GM21529 (cell line): ENCODE measurements around the gene IL25.

Source experiments
- ATAC-seq: cut with Tn5 transposase; IDR thresholded peaks from one replicate; pipeline ENCODE4 v1.9.1; 2021; ENCODE audit not compliant: unreplicated experiment

The IL25 gene

DNA sequence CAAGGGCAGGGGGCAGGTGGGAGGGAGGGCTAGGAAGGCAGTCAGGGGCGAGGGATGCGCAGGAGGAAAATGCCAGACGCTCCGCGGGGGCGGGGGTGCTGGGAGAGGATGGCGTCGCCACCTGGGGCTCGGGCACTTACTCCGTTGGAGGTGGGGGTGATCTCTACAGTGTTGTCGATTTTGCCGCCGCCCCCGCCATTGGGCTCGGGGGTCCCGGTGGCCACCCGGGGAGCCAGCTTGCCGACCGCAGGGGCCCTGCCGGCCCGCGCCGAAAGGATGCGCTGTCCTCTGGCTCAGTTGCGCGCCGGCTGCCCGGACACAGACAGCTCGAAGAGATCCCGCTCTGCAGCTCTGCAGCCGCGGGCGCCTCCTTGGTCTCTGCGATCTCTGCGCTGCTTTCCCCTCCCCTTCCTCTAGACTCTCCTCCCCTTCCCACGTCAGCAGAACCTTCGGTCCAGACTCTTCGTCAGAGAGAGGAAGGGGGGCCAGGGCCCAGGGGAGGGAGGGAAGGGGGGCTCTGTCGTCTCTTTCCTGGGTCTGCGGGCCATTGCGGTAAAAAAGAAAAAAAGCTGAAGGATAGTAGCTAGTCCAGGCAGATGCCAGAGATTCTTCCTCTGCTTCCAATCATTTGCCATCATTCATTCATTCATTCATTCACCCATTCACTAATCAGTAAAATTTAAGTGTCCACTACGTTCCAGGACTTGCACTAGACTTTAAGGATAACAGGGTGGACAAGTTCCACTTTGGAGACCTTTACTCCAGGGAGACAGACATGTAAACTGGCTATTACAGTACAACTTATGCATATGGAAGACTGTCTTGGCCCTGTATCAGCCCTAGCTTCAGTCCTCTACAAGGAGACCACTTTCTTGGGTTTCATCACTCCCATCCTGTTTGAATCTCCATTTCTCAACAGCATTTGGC is 19.8 kb upstream of the IL25 start, which contains the start of gene SLC22A17:
SLC22A17 (minus strand) TSS at position 382 of the 927 bp plus-strand sequence.
- no peak for ATAC-seq

DNA sequence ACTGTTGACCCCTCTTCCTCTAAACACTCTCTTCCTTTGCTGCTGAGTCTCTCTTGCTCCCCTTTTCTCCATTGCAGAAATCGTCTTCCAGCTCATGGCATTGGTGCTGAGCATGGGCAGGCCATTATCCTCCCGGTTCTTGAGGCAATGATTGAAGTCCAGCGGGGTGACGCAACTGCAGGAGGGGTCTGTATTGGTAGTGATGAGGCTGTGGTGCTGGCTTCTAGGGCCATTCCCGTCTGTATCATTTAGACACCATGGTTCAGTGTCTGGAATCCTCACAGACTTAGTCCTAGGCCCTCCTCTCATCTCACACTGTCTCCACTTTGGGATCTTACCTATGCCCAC is 19.2 kb upstream of the IL25 start:
- ATAC-seq = no peak

DNA sequence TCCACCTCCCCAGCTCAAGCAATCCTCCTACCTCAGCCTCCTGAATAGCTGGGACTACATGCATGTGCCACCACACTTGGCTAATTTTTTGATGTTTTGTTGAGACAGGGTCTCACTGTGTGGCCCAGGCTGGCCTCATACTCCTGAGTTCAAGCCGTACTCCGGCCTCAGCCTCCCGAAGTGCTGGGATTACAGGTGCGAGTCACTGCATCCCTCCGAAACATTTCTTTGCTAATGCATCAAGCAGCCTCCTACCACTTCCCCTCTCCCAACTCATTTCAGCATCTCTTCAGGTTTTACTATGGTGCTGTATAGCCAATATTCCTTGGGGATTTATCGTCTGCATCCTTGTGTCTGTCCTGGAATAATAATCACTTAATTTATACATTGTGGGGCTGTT is 17.6 kb upstream of the IL25 start:
- ATAC-seq = no peak

DNA sequence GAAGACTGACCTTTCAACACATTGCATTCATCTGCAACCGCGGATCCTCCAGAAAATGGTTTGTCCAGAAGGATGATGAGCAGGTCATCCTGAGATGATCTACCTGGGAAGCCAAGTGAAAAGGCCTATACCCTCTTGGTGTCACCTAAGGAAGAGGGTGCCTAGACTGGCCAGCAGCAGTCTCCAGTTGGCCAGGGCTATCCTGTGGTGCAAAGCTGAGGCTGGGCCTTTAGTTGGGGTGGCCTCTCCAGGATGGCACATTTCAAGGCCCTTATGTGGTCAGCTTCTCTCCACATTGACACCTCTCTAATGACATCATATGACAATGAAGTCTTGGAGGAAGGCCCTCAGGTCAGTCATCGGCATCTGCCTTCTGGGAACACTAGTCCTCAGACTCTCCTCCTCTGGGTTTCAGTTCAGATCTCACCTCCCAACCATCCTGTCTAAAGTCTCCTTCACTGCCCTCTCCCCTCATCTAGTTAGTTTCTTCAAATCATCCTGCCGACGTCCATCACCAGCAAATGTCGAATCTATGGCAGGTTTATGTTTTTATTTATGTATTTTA is 16.7 kb upstream of the IL25 start:
- ATAC-seq = no peak

DNA sequence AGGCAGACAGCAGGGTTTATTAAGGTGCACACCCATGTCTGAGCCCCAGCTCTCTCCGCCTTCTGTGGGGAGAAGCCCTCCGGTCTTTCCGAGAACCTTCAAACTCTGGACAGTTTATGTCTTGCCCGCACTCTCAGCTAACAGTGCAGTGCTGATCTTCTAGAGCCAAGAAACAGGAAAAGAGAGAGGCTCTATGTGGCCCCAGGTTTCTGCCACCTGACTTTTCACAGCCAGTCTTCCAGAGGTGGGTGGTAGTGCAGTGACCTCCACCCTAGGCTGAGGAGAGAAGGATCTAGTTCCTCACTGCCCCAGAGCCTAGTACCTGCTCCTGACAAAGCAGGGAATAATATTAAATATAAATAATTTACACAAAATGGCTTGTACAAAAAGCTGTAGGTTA is 15.9 kb upstream of the IL25 start:
- ATAC-seq = no peak

DNA sequence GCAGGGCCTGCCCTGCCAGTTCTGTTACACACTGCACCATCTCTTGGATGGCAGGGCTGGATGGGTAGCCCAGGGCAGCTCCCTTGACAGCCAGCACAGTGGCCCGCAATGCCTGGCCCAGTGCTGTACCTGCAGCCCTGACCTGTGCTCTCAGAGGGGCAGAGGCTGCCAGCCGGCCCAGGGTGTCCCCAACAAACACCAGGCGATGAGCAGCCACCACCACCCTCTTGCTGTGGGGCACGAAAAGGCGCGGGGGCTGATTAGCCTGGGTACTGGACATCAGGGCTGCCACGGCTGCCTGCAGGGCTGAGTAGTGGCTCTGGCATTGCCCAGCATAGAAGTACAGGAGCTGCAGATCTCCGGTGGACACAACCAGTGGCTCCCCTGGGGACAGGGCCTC is 15.3 kb upstream of the IL25 start:
- ATAC-seq = no peak

DNA sequence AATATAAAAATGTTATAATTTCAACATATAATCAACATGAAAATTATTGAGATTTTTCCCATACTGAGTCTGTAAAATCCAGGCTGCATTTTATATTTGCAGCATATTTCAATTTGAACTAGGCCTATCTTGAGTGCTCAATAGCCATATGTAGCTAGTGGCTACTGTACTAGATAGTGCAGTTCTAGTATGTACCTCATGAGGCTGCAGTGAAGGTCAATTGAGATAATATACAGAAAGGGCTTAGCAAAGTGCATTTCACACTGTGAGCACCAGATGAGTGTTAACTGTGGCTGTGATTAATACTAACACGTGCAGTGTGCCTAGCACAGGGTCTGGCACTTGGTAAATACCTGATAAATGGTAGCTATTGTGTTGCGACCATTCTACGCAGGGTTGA is 14.6 kb upstream of the IL25 start:
- ATAC-seq = no peak

DNA sequence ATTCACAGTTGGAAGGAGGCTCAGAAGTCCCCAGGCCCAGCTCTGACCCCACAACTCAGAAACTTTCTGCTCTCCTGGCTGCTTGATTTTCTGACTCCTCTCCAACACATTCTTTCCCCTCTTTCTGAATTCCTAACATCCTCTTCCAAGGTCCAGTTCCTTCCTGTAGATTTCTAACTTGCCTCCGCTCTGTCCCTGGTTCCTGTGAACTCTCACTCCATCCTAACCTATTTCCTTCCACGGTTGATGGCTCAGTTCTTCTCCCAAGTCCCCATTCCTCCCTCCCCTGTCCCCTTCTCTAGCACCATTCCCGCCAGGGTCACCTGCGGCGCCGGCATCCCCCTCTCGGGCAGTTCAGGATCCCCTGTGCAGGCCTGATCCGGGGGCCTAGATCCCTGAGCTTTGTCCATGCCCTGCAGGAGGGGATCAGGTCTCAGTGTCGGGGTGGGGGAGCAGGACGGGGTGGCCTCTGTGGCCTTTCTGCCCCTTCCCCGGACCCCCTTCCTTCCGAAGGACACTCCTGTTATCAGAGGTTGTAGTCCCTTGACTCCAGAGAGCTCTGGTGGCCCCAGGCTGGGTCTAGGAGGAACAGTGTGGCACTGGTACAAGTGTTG is 13.9 kb upstream of the IL25 start:
- no peak for ATAC-seq

DNA sequence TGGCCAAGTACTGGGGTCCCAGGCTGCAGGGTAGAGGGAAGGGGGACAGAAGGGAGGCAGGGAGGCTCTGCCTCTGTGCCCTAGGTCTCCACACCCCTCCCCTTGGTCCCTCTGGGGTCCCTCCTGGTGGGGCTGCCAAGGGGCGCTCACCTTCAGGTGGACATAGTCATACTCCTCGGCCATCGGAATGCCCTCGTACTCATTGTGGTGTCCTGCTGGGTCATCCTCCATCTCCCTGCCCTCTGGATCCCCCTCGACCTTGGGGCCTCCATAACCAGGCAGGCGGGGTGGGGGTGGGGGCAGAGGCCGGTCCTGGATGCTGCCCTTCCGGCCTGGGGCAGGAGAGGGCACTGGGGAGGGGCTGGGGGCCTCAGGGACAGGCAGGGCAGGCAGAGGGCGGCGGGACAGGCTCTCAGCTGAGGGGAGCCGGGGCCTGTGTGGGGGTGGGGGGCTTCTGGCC is 13.4 kb upstream of the IL25 start:
- no peak for ATAC-seq

DNA sequence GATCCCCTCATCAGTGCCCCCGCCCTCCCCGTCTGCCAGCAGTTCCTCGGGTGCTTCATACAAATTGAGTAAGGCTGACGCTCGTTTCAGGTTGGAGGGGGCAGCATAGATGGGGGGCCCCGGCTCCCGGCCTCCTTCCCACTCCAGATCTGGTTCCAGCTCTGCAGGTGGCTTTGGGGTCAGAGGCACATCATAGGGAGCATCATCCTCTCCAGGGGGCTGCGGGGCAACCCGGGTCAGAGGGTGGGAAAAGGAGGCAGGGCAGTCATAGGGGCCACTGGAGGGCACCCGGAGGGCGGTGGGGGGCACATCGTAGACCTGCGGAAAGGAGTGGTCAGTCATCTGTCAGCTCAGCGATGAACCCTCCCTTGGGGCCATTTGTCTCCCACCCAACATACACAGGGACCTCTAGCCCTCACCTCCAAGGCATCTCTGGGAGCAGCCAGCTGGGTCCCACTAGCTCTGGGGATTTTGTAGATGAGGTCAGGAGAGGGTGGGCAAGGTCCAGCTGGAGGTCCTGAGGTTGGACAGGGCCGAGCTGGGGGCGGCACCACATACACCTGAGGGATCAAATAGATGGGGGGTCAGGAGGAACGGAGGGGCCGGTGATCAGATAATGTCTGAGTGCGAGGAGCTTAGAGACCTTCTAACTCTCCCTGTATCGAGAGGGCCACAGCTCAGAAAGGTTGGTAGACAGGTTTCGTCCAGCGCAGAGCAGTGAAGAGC is 12.7 kb upstream of the IL25 start:
- no peak for ATAC-seq

DNA sequence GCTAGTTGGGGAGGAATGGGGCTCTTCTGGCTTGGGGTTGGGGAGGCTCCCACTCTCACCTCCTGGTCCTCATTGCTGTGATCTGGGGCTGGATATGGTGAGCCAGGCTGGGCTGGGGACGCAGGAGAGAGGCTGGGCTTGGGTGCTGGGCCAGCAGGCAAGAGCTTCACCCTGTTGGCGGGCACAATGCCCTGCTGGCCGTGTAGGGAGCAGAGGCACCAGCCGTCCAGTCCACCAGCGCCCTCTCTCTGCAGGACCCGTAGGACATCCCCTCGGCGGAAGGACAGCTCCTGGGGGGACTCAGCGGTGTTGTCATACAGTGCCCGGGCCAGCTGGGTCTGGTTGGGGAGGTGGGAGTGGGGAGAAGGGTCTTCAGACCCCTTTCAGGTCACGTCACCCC is 12.1 kb upstream of the IL25 start:
- no peak for ATAC-seq

DNA sequence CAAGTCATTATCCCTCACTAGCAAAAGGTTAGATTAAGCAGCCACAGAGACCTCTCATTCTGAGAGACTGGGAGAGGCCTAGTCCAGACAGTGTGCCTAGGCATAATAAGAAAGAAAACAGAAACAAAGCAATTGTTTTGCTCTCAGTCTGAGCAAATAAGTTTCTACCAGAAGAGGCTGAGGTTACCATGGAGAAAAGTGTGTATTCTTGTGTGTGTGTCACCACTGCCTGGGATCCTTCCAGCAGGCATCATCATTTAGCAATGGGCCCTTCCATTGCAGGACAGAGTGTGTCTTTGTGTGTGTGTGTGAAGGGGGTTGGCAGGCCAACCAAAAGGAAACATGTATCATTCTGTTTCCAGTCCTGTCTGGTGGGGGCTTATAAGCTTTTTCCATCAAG is 11.3 kb upstream of the IL25 start:
- ATAC-seq = no peak

DNA sequence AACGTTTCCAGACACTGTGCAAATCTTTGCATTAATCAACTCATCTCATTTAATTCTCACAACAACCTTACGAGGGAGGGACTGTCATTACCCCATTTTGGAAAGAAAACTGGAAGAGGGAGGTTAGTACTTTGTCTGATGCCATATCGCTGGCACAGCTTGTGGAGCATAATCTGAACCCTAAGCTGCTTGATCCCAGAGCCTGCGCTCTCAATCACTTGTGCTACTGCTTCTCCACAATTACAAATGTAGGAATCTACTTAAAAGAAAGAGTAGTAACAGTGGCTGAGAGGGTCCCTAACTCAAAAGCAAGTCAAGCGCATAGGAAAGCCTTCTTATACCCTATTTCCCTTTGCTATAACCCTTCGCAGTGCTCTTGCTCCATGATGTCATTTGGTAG is 10.8 kb upstream of the IL25 start:
- no peak for ATAC-seq

DNA sequence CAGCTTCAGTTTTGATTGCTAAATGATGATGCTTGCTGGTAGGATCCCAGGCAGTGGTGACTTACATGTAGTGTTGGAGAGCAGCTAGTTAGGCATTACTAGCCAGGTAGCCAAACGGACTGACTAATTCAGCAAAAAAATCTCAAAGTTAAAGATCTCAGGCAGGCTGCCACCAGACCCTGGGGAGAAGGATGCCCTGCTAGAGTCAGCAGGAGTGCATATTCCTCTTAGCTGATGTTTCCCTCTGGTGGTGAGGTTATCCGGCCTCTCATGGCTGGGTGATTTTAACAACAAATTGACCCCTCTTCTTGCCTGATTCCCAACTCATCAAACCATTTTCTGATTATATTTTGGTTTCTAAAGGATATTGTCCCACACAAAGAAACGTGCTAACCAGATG is 10.4 kb upstream of the IL25 start:
- ATAC-seq = no peak

DNA sequence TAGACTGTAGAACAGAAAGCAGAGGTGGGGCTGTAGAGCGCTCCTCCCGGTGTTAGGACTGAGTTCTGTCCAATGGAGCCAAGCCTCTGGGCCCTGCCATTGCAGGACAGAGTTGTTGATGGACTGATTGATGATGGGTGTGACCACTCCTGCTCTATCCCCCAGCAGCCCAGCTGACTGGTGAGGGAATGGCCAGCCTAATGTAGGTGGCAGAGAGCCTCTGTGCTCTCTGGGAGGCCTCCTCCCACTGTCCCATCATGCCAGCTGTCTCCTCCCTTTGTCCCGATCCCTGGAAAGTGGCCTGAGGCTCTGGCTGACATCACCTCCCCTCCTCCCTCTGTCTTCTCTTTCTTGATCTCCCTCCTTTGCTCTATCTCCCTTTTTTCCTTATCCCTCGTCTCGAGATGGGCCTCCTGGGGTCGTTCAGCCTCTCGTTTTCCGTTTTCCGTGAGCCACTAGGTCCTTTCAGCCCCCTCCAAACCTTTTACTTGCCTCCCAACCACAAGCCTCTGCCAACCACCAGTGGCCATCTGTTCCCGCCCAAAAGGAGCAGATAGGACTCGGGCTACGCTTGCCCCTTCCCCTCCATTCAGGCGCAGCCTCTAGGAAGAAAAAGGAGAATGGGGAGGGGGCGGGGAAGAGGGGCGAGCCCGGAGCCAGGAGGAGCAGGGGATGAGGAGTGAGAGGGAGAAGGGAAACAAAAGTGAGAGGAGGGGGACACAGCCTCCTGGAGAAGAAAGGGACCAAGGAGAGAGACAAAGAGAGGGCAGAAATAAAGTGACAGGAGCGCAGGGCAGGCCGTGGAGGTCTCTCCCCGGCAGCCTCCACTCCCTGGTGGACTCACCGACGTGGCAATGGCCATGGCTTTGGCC is 8.2 kb upstream of the IL25 start:
- no peak for ATAC-seq

DNA sequence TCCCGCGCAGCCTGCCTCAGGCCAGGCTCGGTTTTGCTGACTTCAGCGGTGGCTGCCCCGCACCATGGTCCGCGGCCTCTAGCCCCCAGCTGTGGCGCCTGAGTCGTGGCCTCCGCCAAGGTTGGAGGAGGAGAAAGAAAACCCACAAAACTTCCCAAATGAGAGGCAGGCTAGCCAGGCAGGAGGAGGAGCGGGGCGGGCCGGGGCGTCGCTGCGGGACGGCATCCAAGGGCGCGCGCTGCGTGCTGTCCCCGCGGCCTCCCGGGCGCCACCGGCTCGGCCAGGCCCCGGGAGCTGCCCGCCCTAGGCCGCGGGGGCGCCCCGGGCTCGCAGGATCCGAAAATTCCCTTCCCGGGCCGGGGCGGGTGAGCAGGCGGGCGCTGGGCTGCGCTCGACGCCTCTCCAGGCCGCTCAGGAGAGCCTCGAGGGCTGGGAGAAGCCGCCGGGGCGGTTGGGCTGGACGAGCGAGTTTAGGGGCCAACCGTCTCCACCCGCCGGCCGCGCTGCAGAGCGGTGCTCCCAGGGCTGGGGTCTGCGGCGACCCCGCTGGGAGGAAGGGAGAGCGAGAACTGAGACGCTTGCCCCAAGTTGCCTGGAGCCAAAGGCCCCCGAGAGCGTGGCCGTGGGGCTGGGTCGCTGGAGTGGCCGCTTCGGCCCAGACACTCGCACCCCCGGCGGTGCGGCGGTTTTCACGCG is 7.4 kb upstream of the IL25 start, which contains the start of gene EFS:
EFS (minus strand) TSS at position 137 of the 696 bp plus-strand sequence. CDS start 147 bp downstream, outside the sequence.
- ATAC-seq = no peak

DNA sequence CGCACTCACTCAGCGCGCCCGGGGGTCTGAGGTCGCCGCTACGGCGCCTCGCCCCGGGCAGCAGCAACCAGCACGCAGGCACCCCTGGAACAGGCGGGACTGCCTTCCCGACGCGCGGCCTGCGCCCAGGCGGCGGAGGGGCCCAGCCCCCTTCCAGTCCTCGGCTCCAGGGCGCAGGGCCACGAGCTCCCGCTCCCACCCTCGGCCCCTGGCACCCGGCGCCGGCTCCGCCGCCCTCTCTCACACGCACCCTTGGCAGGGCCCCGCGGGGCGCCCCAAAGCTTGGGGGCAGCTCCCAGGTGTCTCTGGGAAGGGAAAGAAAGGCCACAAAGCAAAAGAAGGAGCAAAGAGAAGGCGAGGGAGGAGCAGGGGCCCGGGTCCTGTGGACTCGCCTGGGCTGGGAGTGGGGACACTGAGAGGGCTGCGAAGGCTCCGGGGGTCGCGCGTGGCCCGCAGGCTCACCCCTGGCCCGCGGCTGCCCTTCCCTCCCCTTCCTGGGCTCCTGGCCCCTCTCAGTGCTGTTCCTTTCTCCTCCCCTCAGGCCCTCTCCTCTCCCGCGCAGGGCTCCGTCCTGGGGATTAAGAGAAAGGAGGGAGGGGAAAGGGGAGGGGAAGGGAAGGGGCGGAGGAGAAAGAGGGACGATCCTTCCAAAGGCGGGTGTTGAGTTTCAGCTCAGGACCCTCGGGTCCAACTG is 6.7 kb upstream of the IL25 start:
- no peak for ATAC-seq

DNA sequence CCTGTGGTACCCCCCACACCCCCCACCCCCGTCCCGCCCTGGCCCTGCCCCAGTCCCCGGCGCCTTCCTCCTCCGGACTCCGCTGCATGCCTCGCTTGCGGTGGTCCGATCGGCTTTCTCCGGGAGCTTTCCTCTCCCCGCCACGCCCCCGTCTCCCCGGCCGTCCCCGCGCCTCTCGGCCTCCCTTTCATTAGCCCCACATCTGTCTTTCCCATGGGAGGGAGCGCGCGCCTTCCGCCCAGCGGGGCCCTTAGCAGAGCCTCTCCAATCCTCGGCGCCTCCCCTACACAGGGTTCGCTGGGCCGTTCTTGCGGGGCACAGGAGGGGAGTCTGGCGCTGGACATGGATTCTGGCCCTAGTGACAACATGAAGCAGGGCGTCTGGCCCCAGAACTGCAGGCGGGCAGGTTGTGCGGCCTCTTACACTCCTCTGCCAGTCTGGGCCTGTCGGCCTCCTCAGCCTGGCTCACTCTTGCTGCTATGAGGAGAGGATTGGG is 6.1 kb upstream of the IL25 start:
- no peak for ATAC-seq

DNA sequence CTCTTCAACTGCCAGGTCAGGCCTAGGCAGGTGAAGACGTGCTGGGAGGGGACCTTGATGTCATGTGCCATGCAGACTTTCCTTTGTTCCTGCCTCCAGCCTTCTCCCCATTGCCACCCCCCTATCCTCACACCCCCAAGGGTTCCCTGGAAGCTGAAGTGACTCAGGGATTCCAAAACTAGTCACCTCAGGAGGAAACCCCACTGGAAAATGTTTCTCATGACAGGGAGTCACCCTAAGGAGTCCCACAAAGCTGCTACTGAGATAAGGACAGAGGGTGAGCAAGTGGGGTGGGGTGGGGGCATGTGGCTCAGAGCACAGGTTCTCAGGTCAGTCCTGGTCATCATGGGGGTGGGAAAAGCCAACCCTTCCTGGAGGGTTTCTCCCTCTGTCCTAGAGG is 2.4 kb upstream of the IL25 start:
- ATAC-seq = no peak
